GM19455 (cell line): ENCODE measurements around the gene ST8SIA6.
A peak's percentile ranks its signal among the peaks of the same experiment; 100 is the strongest.
"Not testable (repeated sequence)": the region's sequence is repeated elsewhere in the genome, so short reads cannot be mapped to it uniquely, and the experiment has no call there.

Experiments
- ATAC-seq: cut with Tn5 transposase; IDR thresholded peaks from one replicate; pipeline ENCODE4 v1.9.1; 2021; ENCODE audit not compliant: unreplicated experiment

Gene ST8SIA6

DNA sequence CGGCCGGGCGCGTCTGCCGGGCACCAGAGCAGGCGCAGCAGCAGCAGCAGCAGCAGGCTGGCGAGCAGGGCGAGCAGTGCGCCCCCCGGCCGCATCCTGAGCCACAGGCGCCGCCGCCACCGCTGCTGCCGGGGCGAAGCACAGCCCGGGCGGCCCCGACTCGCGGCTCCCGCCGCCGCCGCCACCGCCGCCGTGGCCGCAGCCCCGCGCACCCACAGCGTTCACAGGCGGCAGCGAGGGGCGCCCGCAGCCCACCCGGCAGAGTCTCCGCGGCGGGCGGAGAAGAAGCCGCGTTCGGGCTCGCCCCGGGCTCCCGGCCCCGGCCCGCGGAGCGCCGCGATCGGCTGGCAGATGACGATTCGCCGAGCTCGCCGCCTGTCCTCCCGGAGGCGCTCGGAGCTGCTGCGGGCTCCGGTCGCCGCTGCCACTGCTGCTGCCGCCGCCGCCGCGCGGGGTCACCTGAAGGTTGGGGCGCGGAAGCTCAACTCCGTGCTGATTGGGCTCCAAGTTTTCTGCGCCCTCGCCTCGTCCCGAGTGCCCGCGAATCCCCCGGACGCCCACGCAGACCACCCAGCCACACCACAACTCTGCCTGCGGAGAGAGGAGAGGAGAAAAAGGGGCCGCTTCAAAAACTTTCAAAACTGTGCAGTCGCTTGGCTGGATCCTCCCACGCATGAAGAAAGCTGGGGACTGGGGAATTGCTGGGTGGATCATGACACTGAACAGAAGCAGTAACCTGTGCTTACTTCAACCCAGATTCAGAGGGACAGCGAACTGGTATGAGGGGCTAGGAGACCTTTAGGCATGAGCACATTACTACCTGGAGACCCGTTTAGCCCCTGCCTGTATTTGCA lies at the start of gene ST8SIA6:
Gene ST8SIA6 (minus strand): TSS at position 435 of the 854 bp plus-strand sequence. CDS start 340 bp downstream, at position 95.
- peak; percentile 65 for ATAC-seq

DNA sequence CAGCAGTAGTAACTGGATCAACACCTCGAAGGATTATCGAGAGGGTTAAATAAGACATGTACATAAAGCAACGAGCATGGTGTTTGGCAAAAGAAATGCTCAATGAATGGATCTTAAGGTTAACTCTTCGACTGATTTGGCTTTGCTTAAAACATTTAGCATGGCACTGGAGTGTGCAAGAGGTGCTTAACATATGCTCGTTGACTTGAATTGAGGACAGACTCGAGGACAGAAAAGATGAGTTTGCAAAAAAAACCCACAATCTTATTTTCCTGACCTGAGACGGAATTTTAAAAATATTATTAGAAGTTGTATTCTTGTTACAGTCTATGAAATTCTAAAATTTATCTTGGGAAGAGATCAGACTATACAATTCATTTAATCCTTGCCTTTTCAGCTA lies 49.4 kb upstream of the ST8SIA6 start:
- no peak for ATAC-seq

GRCh38 chr10:17502814-17503213 lies 48.4 kb upstream of the ST8SIA6 start:
- ATAC-seq: no peak

DNA sequence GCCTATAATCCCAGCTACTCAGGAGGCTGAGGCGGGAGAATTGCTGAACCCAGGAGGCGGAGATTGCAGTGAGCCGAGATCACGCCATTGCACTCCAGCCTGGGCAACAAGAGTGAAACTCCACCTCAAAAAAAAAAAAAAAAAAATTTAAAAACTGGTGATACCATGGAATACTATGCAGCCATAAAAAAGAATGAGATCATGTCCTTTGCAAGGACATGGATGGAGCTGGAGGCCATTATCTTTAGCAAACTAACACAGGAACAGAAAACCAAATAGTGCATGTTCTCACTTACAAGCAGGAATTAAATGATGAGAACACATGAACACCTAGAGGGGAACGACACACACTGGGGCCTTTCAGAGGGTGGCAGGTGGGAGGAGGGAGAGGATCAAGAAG lies 44.6 kb upstream of the ST8SIA6 start:
- not testable (repeated sequence) for ATAC-seq

DNA sequence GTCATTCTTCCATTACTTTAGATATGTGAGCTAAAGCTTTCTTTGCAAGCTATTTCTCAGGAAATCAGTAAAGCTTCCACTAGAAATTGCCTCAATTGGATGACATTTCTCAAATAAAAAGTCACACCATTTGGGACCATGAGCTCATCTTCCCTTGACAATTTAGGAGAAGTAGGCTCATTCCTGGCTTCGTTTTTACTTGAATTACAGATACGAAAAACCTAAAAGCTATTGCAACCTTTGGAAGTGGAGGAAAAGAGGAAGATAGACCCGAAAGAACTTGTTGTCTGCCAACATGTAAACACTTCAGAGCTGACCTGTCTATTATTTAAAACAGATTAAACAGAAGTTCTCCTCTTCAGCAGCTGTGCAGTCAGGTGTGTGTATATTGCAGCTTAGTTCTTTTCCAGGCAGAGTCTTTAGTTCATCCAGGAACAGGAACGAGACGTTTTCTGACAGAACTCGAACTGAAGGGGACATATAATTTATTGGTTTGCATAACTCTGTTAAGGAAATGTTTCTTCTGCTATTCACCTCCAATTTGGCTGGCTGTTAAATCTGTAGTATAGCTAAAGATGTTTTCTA lies 43.1 kb upstream of the ST8SIA6 start:
- no peak for ATAC-seq

DNA sequence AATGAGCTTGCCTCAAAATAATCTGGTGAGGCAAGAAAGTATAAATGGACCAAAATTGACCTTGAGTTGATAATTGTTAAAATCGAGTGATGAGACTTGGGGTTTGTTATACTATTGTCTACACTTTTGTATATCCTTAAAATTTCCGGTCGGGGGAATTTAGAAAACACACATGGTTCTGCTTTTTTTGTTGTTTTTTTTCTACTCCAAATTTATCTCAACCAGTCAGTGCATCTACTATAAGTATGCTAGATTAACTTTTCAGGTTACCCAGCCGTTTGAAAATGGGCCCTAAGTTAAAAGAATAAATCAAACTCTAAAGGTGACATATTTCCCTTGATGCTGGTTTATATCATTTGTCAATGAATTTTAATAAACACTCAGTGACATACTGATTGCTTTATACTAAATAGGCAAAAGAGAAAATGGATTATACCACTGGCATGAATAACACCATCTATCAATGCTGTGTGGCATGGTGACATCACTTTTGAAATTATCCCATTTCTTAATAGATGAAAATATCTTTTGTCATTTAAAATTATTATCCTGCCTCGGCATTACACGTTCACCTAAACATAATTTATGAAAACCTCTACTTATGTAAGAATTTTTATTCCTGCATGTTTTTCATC lies 40.3 kb upstream of the ST8SIA6 start:
- ATAC-seq: no peak

GRCh38 chr10:17488848-17489247 lies 34.5 kb upstream of the ST8SIA6 start:
- no peak for ATAC-seq

DNA sequence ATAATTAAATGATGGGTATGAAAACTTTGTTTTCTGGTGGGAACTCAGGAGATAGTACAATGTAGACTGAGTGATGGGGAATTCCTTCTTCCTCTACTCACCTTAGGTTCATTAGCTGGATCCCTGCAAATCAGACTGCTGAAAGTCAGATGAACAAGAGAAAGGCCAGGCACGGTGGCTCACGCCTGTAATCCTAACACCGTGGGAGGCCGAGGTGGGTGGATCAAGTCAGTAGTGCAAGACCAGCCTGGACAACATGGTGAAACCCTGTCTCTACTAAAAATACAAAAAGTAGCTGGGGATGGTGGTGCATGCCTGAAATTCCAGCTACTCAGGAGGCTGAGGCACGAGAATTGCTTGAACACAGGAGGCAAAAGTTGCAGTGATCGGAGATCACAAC lies 28.7 kb upstream of the ST8SIA6 start:
- ATAC-seq: no peak

GRCh38 chr10:17479822-17480221 lies 25.4 kb upstream of the ST8SIA6 start:
- ATAC-seq: no peak

GRCh38 chr10:17479015-17479615 lies 24.7 kb upstream of the ST8SIA6 start:
- ATAC-seq: no peak

GRCh38 chr10:17476073-17476472 lies 21.7 kb upstream of the ST8SIA6 start:
- no peak for ATAC-seq

GRCh38 chr10:17475661-17476060 lies 21.3 kb upstream of the ST8SIA6 start:
- no peak for ATAC-seq

DNA sequence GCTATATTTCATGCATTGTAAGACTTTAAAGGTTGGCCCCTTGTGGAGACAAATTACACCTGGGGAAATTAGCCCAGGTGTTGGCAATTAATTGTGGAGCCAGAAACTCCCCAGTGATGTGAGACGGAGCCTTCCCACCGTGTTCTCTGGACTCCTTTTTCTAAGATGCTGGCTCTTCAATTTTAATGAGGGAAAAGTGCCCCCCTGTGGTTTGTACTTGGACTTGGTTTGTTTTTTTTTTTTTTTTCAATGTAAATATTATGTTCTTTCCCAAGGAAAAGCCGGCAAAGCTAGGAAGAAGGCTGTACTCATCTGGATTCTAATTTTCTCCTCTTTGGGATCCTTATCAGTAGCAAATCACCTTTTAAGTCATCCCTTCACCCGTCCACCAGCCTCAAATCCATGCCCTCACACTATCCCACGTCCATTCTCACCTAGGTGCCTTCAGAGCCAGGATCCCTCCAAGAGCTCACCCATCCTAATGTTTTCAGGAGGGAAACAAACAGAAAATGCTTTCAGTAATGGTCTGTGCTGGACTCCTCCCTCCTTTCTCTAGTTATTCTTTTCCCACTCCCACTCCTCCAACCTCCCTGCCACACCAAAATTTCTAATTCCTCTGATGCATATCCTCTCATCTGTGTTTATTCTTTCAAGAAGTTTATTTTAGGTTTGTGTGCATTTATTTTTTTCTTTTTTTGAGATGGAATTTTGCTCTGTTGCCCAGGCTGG lies 20.4 kb upstream of the ST8SIA6 start:
- no peak for ATAC-seq

- no peak for ATAC-seq
Observed at GRCh38 chr10:17473228-17473950, 19.0 kb upstream of the ST8SIA6 start.

GRCh38 chr10:17472481-17473227 lies 18.3 kb upstream of the ST8SIA6 start:
- no peak for ATAC-seq

- no peak for ATAC-seq
Observed at GRCh38 chr10:17470246-17470645, 15.9 kb upstream of the ST8SIA6 start.

- ATAC-seq: no peak
Observed at GRCh38 chr10:17465328-17466125, 11.1 kb upstream of the ST8SIA6 start.

DNA sequence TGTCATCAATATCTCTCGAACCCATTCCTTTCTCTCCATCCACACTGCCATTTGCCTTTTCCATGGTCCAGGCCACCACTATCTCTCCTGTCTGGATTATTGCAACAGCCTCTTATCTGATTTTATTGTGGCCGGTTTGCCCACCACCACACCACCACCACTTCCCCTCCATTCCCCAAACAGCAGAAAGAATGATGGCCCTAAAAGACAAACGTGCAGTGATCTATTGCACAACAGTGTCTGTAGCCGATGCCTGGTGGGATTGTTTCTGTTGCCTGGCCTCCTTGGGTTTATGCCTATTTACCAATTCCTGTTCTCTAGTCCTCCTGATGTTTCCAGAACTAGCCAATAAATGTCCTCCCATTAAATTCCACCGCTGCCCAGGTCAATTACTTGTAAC lies 10.2 kb upstream of the ST8SIA6 start:
- no peak for ATAC-seq

DNA sequence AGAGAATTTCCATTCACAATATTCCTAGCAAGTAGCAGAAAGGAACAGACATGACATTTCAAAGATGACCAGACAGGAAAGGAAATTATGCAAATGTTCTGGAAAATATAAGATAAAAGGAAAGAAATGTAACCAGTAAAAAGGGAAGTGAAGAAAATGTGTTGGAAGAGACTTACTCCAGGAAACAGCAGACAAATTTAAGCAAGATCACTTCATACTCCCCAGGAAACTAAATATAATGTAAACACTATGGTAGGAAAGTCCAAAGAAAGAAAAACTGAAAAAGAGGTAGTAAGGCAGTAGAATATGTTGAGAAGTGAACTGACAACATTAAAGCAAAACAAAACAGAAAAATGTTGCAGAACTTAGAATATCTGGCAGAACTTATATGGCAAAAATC lies 6.4 kb upstream of the ST8SIA6 start:
- ATAC-seq: no peak
